ENCODE results near the gene KRTAP5-8. TPM values are rescaled to one million over a fixed set of nuclear protein-coding genes. Genes with fewer than 3 reads are reported as not detected.
"Not testable (repeated sequence)": the region's sequence is repeated elsewhere in the genome, so short reads cannot be mapped to it uniquely, and the experiment has no call there.

The KRTAP5-8 gene
- total and polyA plus RNA-seq, 2 experiments from 2014 or later = not detected

- Histone ChIP-seq H3K9me2 (ENCODE audit: insufficient read depth) (no peaks in the 10 kb centered on the region), H3F3A (replicated peaks; ENCODE audit: low read depth) (no peaks in the 10 kb centered on the region), H2AFZ (no peak overlapping the region), H3K27ac (ENCODE audit: low read depth) (no peak overlapping the region), H3K4me3 (no peak overlapping the region), H3K4me1 (ENCODE audit: insufficient read depth) (peaks cover 11% of the 10 kb centered on the region), H4K20me1 (replicated peaks; ENCODE audit: insufficient read depth) (no peaks in the 10 kb centered on the region), H3K36me3 (ENCODE audit: insufficient read depth) (no peaks in the 10 kb centered on the region), H3K4me2 (no peak overlapping the region), H3K27me3 (ENCODE audit: insufficient read depth) (no peaks in the 10 kb centered on the region), H3K79me2 (replicated peaks; ENCODE audit: insufficient read depth) (no peaks in the 10 kb centered on the region)
- TF ChIP-seq POLR2AphosphoS5 (IDR thresholded peaks at IDR 0.05; ENCODE audit: low read depth) (no peak), STAT1 (IDR thresholded peaks at IDR 0.05; ENCODE audit: unreplicated experiment) (no peak)
- H3K9me3 Mint-ChIP-seq = no peaks in the 10 kb centered on the region
- no peak overlapping the region for H3K4me3 Mint-ChIP-seq
- no peak overlapping the region for H3K27ac Mint-ChIP-seq
- H3K27me3 Mint-ChIP-seq (ENCODE audit: insufficient read depth, low read depth, poor library complexity) = peaks cover 15% of the 10 kb centered on the region
- ATAC-seq = no peak
- no peaks in the 10 kb centered on the region for H3K36me3 Mint-ChIP-seq (ENCODE audit: low read depth)
- peaks cover 32% of the 10 kb centered on the region for H3K4me1 Mint-ChIP-seq
- no peak for DNase-seq (ENCODE audit: low spot score)
Measured at GRCh38 chr11:71577469-71578004, 39.7 kb downstream of the KRTAP5-8 start.

- H3K4me2 ChIP-seq; H3K27me3 ChIP-seq (ENCODE audit: insufficient read depth); H3K9me2 ChIP-seq (ENCODE audit: insufficient read depth); H3K36me3 Mint-ChIP-seq (ENCODE audit: low read depth); H3K36me3 ChIP-seq (ENCODE audit: insufficient read depth); H4K20me1 ChIP-seq (replicated peaks; ENCODE audit: insufficient read depth); H2AFZ ChIP-seq; DNase-seq (ENCODE audit: low spot score); H3K27ac ChIP-seq (ENCODE audit: low read depth); H3K4me3 ChIP-seq; H3K27ac Mint-ChIP-seq; H3K4me3 Mint-ChIP-seq; H3K79me2 ChIP-seq (replicated peaks; ENCODE audit: insufficient read depth); H3K9me3 Mint-ChIP-seq; H3F3A ChIP-seq (replicated peaks; ENCODE audit: low read depth): not testable (repeated sequence)
- ATAC-seq = peak; percentile 22
- H3K4me1 Mint-ChIP-seq = peaks cover 32% of the 10 kb centered on the region
- H3K4me1 ChIP-seq (ENCODE audit: insufficient read depth) = peaks cover 11% of the 10 kb centered on the region
- peaks cover 11% of the 10 kb centered on the region for H3K27me3 Mint-ChIP-seq (ENCODE audit: insufficient read depth, low read depth, poor library complexity)
Measured at GRCh38 chr11:71579513-71579912, 41.7 kb downstream of the KRTAP5-8 start.

- H3K4me3 Mint-ChIP-seq = no peak overlapping the region
- peaks cover 32% of the 10 kb centered on the region for H3K4me1 Mint-ChIP-seq
- peaks cover 11% of the 10 kb centered on the region for H3K4me1 ChIP-seq (ENCODE audit: insufficient read depth)
- no peak overlapping the region for H3K27ac Mint-ChIP-seq
- H3K27me3 ChIP-seq (ENCODE audit: insufficient read depth) = no peaks in the 10 kb centered on the region
- DNase-seq (ENCODE audit: low spot score) (peak; percentile 83), ATAC-seq (peak; percentile 87)
- no peak overlapping the region for H3K27ac ChIP-seq (ENCODE audit: low read depth)
- H3K36me3 ChIP-seq (ENCODE audit: insufficient read depth) = no peaks in the 10 kb centered on the region
- H3F3A ChIP-seq (replicated peaks; ENCODE audit: low read depth) = no peaks in the 10 kb centered on the region
- no peak for TF ChIP-seq ZNF114 (CRISPR knock-in tag; IDR thresholded peaks at IDR 0.05)
- peak; percentile 70 to 81 for TF ChIP-seq CTCF (conservative IDR thresholded peaks at IDR 0.05; ENCODE audit: low read depth in 2 of 2)
- H3K79me2 ChIP-seq (replicated peaks; ENCODE audit: insufficient read depth) = no peaks in the 10 kb centered on the region
- 0 out of 2 replicates have a peak overlapping the region, but pooled peaks have one; percentile 23 for H2AFZ ChIP-seq
- no peaks in the 10 kb centered on the region for H3K9me2 ChIP-seq (ENCODE audit: insufficient read depth)
- no peaks in the 10 kb centered on the region for H3K36me3 Mint-ChIP-seq (ENCODE audit: low read depth)
- H3K9me3 Mint-ChIP-seq = no peaks in the 10 kb centered on the region
- H3K4me2 ChIP-seq = no peak overlapping the region; the same call in 1 of the 2 replicates
- H3K27me3 Mint-ChIP-seq (ENCODE audit: insufficient read depth, low read depth, poor library complexity) = peaks cover 11% of the 10 kb centered on the region
- no peak overlapping the region for H3K4me3 ChIP-seq
- H4K20me1 ChIP-seq (replicated peaks; ENCODE audit: insufficient read depth) = no peaks in the 10 kb centered on the region
Measured at GRCh38 chr11:71580057-71581003, 42.5 kb downstream of the KRTAP5-8 start.
